AG04450 (cell line): ENCODE results near the gene WDFY4. TPM values are rescaled to one million over a fixed set of nuclear protein-coding genes. Genes with fewer than 3 reads are reported as not detected.

Experiments
- CTCF ChIA-PET: fragments of 300-600, 350-600 bp; formaldehyde crosslinking; extraction: SDS; loops from one replicate; lab custom pipeline; 2022; ENCODE audit warnings: antibody characterized with exemption, inconsistent platforms; lab: Charles Lee
- POLR2A ChIA-PET: fragments of 350-600 bp; formaldehyde crosslinking; extraction: SDS; loops from one replicate; lab custom pipeline; 2021; ENCODE audit warnings: antibody characterized with exemption, inconsistent platforms; lab: Yijun Ruan, JAX
- DNase-seq: peaks from one replicate; pipeline ENCODE4 v3.0.0-alpha.2; 2011; ENCODE audit warnings: low read depth, low spot score
- H3K27ac ChIP-seq: one replicate; pipeline ENCODE4 v1.5.1; 2012; ENCODE audit warnings: low read depth, low read length, control low read depth
- H3K27me3 ChIP-seq: one replicate; pipeline ENCODE4 v1.6.0; 2012; ENCODE audit warnings: low read length; ENCODE audit not compliant: control insufficient read depth, insufficient read depth
- H3K4me3 ChIP-seq: 2 replicates; pipeline ENCODE4 v1.5.1; 2011; ENCODE audit warnings: mild to moderate bottlenecking, low read depth, low read length, control low read depth
- H3K9me3 ChIP-seq: 2 replicates; pipeline ENCODE4 v1.5.1; 2012; ENCODE audit warnings: low read length; ENCODE audit not compliant: control insufficient read depth, insufficient read depth
- polyA plus RNA-seq: library from polyadenylated mRNA; depleted of rRNA; stranded (reverse); fragments of >200 nt; gene quantifications from 2 replicates; pipeline ENCODE4 v1.2.3, GENCODE V29; 2011
- TF ChIP-seq, protein P1 (sequence below): IDR thresholded peaks from 2 replicates; pipeline ENCODE4 v1.5.1; 2011; ENCODE audit warnings: low read depth, low read length, control low read depth, inconsistent platforms

WDFY4 gene
- polyA plus RNA-seq, 1 experiment: not detected

DNA sequence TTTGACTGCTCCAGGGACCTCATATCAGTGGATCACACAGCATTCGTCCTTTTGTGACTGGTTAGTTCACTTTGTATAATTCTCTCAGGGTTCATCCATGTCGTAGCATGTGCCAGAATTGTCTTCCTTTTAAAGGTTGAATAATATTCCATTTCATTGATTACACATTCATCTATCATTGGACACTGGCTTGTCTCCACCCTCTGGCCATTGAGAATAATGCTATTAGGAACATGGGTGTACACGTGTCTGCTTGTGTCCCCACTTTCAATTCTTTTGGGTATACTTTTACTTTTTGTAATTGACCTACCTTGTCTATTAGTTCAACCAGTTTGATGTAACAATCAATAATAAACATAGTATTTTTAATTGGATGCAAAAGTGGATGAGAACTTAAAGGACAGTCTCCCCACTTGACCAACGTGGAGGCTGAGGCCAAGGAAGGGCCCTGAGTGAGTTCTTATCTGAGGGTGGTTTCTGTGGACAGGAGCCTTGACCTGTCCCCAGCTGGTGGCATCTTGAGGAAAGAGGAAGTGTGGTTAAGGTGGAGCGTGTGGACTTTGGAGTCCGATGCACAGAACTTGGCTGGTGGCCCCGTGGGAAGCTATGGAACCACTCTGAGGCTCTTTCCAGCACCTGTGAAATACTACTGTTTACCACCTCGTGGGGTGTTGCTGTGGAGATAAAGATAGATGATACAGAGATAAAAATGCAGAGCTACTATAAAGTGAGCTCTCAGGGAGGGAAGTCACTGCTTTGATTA lies 16.6 kb downstream of the WDFY4 start:
- ChIA-PET CTCF (interaction anchor here (1.6 kb wide), 1 partner anchor 43 kb away, joined by 5 read pairs; no protein-coding TSS in a partner anchor), POLR2A (no interaction called here)
- no peaks in the 10 kb centered on the region for H3K9me3 ChIP-seq
- no peak overlapping the region for H3K4me3 ChIP-seq
- peaks cover 24% of the 10 kb centered on the region for H3K27me3 ChIP-seq
- TF ChIP-seq, protein P1, sequence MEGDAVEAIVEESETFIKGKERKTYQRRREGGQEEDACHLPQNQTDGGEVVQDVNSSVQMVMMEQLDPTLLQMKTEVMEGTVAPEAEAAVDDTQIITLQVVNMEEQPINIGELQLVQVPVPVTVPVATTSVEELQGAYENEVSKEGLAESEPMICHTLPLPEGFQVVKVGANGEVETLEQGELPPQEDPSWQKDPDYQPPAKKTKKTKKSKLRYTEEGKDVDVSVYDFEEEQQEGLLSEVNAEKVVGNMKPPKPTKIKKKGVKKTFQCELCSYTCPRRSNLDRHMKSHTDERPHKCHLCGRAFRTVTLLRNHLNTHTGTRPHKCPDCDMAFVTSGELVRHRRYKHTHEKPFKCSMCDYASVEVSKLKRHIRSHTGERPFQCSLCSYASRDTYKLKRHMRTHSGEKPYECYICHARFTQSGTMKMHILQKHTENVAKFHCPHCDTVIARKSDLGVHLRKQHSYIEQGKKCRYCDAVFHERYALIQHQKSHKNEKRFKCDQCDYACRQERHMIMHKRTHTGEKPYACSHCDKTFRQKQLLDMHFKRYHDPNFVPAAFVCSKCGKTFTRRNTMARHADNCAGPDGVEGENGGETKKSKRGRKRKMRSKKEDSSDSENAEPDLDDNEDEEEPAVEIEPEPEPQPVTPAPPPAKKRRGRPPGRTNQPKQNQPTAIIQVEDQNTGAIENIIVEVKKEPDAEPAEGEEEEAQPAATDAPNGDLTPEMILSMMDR: no peak
- no peak overlapping the region for H3K27ac ChIP-seq
- no peak for DNase-seq

DNA sequence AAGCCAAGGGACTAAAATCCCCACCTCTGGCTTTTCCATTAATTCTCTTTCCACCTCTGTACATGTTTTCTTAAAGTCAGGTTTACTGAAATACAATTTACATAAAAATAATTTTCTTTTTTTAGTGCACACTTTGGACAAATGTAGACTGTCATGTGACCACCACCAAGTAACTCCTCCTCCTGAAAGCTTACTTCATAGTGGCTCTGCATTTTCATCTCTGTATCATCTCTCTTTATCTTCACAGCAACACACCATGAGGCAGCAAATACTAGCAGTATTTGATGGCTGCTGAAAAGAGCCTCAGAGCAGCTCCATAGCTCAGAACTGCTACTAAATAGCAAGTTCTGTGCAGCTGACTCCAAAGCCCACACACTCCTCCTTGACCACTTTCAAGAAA lies 17.3 kb downstream of the WDFY4 start:
- Histone ChIP-seq H3K4me3 (no peak overlapping the region), H3K27me3 (peaks cover 24% of the 10 kb centered on the region), H3K27ac (no peak overlapping the region), H3K9me3 (no peaks in the 10 kb centered on the region)
- ChIA-PET CTCF (no interaction called here), POLR2A (no interaction called here)
- TF ChIP-seq, protein P1: no peak
- no peak for DNase-seq

DNA sequence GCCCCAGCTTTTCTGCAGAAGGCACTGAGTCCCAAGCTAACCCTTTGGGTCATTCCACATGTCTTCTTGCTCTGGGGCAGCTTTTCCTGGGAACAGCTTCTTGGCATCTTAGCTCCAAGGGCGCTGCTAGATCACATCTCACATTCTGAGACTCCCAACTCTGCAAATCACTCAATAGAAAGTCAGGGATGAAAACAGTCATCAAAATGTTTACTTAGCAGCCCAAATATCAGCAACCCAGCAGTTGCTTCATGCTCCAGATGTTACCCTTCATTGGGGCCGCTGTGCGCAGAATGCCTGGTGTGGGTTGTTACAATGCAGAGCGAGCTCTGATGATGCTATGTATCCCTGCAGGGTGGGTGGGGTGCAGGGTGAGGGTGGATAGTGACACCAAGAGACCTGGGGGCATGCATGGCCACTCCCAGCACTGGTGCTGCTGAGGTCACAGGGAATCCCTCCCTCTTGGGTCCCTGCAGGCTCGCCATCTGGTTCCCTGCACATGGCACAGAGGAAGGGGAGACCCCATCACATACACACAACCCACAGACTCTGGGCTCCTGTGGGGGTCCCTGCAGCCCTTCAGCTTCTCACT lies 19.0 kb downstream of the WDFY4 start:
- no peak overlapping the region for H3K4me3 ChIP-seq
- TF ChIP-seq, protein P1: no peak
- H3K9me3 ChIP-seq: no peaks in the 10 kb centered on the region
- peaks cover 28% of the 10 kb centered on the region for H3K27me3 ChIP-seq
- CTCF ChIA-PET: no interaction called here
- no peak for DNase-seq
- no peak overlapping the region for H3K27ac ChIP-seq
- POLR2A ChIA-PET: no interaction called here

DNA sequence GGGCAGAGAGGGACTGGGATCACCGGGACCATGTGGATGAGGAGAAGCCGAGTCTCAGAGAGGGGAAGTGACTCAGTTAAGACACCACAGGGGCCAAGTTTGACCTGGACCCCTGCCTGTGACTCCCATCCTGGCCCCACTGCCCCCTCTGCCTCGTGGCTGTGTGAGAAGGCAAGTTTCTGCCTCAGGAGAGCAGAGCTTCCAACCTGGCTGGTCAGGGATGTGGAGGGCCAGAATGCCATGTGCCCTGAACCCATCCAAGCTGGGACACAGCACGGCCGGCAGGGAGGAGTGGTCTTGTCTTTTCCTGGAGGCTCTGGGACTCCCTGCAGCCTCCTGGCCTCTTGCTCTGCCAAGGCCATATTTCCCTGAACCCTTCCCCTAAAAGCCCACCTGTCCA lies 19.5 kb downstream of the WDFY4 start:
- H3K4me3 ChIP-seq: no peak overlapping the region
- H3K27ac ChIP-seq: no peak overlapping the region
- TF ChIP-seq, protein P1: no peak
- no peaks in the 10 kb centered on the region for H3K9me3 ChIP-seq
- peaks cover 29% of the 10 kb centered on the region for H3K27me3 ChIP-seq
- POLR2A ChIA-PET: no interaction called here
- CTCF ChIA-PET: no interaction called here
- no peak for DNase-seq

DNA sequence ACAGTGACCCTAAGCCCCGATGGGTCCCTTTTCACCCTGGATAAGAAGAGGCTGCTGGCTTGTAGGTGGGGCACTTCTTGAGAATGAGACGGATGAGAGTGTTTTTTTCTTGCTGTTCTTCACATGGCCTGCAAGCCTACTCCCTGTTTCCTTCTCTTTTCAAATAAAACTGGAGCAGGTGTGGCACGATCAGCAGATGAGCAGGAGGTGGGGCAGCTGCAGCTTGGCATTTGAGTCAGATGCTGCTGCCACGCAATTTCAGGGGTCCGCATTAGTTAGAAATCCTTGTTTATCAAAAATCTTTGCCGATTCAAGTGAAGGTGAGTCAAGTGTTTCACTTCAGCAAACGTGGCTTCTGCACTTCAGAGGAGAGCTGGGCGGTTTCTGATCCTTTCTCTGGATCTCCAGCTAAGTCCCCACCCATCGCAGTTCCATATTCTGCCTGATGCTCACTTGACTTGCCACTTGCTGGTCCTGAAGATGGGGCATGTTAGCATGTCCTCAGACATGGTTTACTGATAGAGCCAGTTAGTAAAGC lies 20.8 kb downstream of the WDFY4 start:
- CTCF ChIA-PET: no interaction called here

More for the DNA sequence above, 20.8 kb downstream of the WDFY4 start:
- DNase-seq: no peak
- POLR2A ChIA-PET: no interaction called here
- Histone ChIP-seq H3K27me3 (peaks cover 31% of the 10 kb centered on the region), H3K27ac (no peak overlapping the region), H3K9me3 (no peaks in the 10 kb centered on the region), H3K4me3 (no peak overlapping the region)
- TF ChIP-seq, protein P1: no peak
